Right renal cortex interstitium (tissue), 3 donors: Measurements from ENCODE around the gene KRTAP10-9. TPM values are rescaled to one million over a fixed set of nuclear protein-coding genes. Genes with fewer than 3 reads are reported as not detected.
"Not testable (repeated sequence)": the region's sequence is repeated elsewhere in the genome, so short reads cannot be mapped to it uniquely, and the experiment has no call there.

ENCODE experiments used
- DNase-seq, 3 donors: peaks; one replicate each; pipeline ENCODE4 v3.0.0-alpha.2; 2013; ENCODE audit warnings: low read depth in 3 of 3, low spot score in 2 of 3
- polyA plus RNA-seq, 3 donors: library from polyadenylated mRNA; unstranded; fragments of 120-200 nt; gene quantifications; one replicate each; pipeline ENCODE4 v1.2.1, GENCODE V29; 2013; ENCODE audit not compliant: insufficient read length in 3 of 3

Gene KRTAP10-9
- polyA plus RNA-seq, 3 donors = not detected

- DNase-seq = no peak
Observed at GRCh38 chr21:44594406-44594916, 32.4 kb upstream of the KRTAP10-9 start.

- DNase-seq = no peak
Observed at GRCh38 chr21:44595524-44595923, 31.4 kb upstream of the KRTAP10-9 start.

- DNase-seq = no peak
Observed at GRCh38 chr21:44596068-44596725, 30.7 kb upstream of the KRTAP10-9 start.

GRCh38 chr21:44598061-44598460 is 28.8 kb upstream of the KRTAP10-9 start:
- no peak for DNase-seq

GRCh38 chr21:44599264-44600029 is 27.4 kb upstream of the KRTAP10-9 start:
- DNase-seq = no peak

GRCh38 chr21:44600118-44600978 is 26.5 kb upstream of the KRTAP10-9 start, which contains the start of gene KRTAP10-7:
Gene KRTAP10-7, plus strand, starts transcription at chr21:44600597. Its CDS starts 25 bp downstream, at chr21:44600622.
- not testable (repeated sequence) for DNase-seq

GRCh38 chr21:44601091-44601490 is 25.8 kb upstream of the KRTAP10-9 start:
- DNase-seq = not testable (repeated sequence)

GRCh38 chr21:44601596-44602462 is 25.1 kb upstream of the KRTAP10-9 start:
- no peak for DNase-seq

- DNase-seq = no peak
Observed at GRCh38 chr21:44602463-44602850, 24.4 kb upstream of the KRTAP10-9 start.

GRCh38 chr21:44603109-44603875 is 23.6 kb upstream of the KRTAP10-9 start:
- DNase-seq = no peak

- no peak for DNase-seq
Observed at GRCh38 chr21:44603911-44604310, 23.0 kb upstream of the KRTAP10-9 start.

- DNase-seq = no peak
Observed at GRCh38 chr21:44606495-44606894, 20.4 kb upstream of the KRTAP10-9 start.

- DNase-seq = no peak
Observed at GRCh38 chr21:44609193-44609592, 17.7 kb upstream of the KRTAP10-9 start.

- DNase-seq = not testable (repeated sequence)
Observed at GRCh38 chr21:44610157-44610843, 16.6 kb upstream of the KRTAP10-9 start.

GRCh38 chr21:44611551-44611950 is 15.3 kb upstream of the KRTAP10-9 start:
- no peak for DNase-seq

- no peak for DNase-seq
Observed at GRCh38 chr21:44612029-44612486, 14.8 kb upstream of the KRTAP10-9 start, which contains the start of gene KRTAP10-8. Gene KRTAP10-8, plus strand, starts transcription at chr21:44612079. Its CDS starts 22 bp downstream, at chr21:44612101.

- no peak for DNase-seq
Observed at GRCh38 chr21:44612669-44613229, 14.1 kb upstream of the KRTAP10-9 start.
